ENCODE measurements around the gene RNU5D-1. TPM values are rescaled to one million over a fixed set of nuclear protein-coding genes. Genes with fewer than 3 reads are reported as not detected.

Gene RNU5D-1
- total and polyA plus RNA-seq, 2 of the 13 experiments (the other 11 are each of a cell fraction or from before 2014, with no cell fraction given) = 165 TPM; not detected in 1

DNA sequence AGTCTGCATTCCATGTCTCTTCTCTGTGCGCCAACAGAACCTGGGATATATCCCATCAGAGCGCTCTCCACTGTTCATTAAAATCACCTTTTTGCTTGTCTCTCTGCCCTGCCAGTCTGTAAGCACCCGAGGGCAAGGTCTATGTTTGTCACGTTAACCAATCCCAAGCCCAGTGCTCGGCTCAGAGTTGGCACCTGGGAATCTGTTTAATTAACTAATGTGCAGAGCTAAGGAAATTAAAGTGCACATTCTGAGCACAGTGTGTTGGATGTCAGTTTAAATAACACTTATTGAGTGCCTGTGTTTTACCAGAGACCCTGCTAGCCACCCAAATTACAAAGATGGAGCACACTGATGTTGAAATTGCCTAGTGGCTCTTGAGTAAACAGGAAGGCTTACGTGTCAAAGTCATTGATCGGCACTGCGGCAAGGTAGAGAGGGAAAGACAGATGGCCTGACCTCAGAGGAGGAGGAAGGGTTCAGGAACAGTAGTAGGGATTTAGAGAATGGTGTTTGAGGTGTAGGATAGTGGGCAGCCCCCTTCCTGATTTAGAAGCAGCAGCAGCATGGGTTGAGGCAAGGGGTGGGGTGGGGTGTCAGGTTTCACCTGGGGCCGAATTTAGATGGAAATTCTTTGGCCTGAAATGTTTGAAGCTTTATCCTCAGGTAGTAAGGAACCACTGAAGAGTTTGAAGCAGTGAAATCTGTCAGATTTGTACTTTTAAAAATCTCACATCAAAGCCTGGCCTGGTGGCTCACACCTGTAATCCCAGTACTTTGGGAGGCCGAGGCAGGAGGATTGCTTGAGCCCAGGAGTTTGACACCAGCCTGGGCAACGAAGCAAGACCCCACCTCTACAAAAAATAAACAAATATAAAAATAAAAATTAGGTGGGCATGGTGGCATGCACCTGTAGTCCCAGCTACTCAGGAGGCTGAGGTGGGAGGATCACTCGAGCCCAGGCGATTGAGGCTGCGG lies 48.8 kb downstream of the RNU5D-1 start (continued):
- no peak for TF ChIP-seq IRF1 (CRISPR knock-in tag; IDR thresholded peaks at IDR 0.05; ENCODE audit: low read depth)
- TF ChIP-seq FIP1L1 (IDR thresholded peaks at IDR 0.05; ENCODE audit: borderline replicate concordance, insufficient read depth, low read depth, low read length) = no peak
- TF ChIP-seq SATB2 (CRISPR knock-in tag; IDR thresholded peaks at IDR 0.05) = no peak
- TF ChIP-seq KLF11 (CRISPR knock-in tag; IDR thresholded peaks at IDR 0.05) = no peak
- TF ChIP-seq ZNF839 (CRISPR knock-in tag; IDR thresholded peaks at IDR 0.05; ENCODE audit: borderline replicate concordance) = no peak
- peak; percentile 81; the same call in 1 of the 2 replicates for TF ChIP-seq HOMEZ (CRISPR knock-in tag; IDR thresholded peaks at IDR 0.05; ENCODE audit: low read depth)
- TF ChIP-seq HOXA3 (CRISPR knock-in tag; IDR thresholded peaks at IDR 0.05) = peak; percentile 83
- peak; percentile 69; the same call in 1 of the 2 replicates for TF ChIP-seq TFAP4 (IDR thresholded peaks at IDR 0.05; ENCODE audit: borderline replicate concordance, low read depth)
- TF ChIP-seq HIC2 (CRISPR knock-in tag; IDR thresholded peaks at IDR 0.05; ENCODE audit: low read depth) = peak; percentile 78; the same call in 1 of the 2 replicates
- TF ChIP-seq ZSCAN30 (CRISPR knock-in tag; IDR thresholded peaks at IDR 0.05) = no peak
- peak; percentile 68; the same call in 1 of the 2 replicates for TF ChIP-seq ZNF558 (CRISPR knock-in tag; IDR thresholded peaks at IDR 0.05; ENCODE audit: borderline replicate concordance)
- TF ChIP-seq ZNF569 (CRISPR knock-in tag; IDR thresholded peaks at IDR 0.05; ENCODE audit: borderline replicate concordance) = no peak
- TF ChIP-seq, protein P1, sequence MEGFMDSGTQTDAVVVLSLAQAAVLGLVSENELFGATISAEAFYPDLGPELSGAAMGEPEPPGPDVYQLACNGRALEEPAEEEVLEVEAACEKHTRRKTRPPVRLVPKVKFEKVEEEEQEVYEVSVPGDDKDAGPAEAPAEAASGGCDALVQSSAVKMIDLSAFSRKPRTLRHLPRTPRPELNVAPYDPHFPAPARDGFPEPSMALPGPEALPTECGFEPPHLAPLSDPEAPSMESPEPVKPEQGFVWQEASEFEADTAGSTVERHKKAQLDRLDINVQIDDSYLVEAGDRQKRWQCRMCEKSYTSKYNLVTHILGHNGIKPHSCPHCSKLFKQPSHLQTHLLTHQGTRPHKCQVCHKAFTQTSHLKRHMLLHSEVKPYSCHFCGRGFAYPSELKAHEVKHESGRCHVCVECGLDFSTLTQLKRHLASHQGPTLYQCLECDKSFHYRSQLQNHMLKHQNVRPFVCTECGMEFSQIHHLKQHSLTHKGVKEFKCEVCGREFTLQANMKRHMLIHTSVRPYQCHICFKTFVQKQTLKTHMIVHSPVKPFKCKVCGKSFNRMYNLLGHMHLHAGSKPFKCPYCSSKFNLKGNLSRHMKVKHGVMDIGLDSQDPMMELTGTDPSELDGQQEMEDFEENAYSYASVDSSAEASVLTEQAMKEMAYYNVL (CRISPR knock-in tag; IDR thresholded peaks at IDR 0.05; ENCODE audit: borderline replicate concordance) = peak; percentile 98
- no peak for TF ChIP-seq ZNF3 (CRISPR knock-in tag; IDR thresholded peaks at IDR 0.05)
- peak; percentile 98 for TF ChIP-seq TBX3 (IDR thresholded peaks at IDR 0.05; ENCODE audit: borderline replicate concordance)
- TF ChIP-seq, protein P2, sequence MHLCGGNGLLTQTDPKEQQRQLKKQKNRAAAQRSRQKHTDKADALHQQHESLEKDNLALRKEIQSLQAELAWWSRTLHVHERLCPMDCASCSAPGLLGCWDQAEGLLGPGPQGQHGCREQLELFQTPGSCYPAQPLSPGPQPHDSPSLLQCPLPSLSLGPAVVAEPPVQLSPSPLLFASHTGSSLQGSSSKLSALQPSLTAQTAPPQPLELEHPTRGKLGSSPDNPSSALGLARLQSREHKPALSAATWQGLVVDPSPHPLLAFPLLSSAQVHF (CRISPR knock-in tag; IDR thresholded peaks at IDR 0.05) = no peak
- no peak for TF ChIP-seq ZFYVE20 (CRISPR knock-in tag; IDR thresholded peaks at IDR 0.05; ENCODE audit: borderline replicate concordance, low read depth)
- no peak for TF ChIP-seq ZNF761 (CRISPR knock-in tag; conservative IDR thresholded peaks at IDR 0.05)
- TF ChIP-seq ZNF772 (CRISPR knock-in tag; IDR thresholded peaks at IDR 0.05) = peak; percentile 62; the same call in 1 of the 2 replicates

All from HepG2 (cell line).